ENCODE measurements around the gene F2RL2. TPM values are rescaled to one million over a fixed set of nuclear protein-coding genes. Genes with fewer than 3 reads are reported as not detected.

The F2RL2 gene
- total and polyA plus RNA-seq, 3 donors from 2014 or later, result 0.20 TPM; not detected in 2

DNA sequence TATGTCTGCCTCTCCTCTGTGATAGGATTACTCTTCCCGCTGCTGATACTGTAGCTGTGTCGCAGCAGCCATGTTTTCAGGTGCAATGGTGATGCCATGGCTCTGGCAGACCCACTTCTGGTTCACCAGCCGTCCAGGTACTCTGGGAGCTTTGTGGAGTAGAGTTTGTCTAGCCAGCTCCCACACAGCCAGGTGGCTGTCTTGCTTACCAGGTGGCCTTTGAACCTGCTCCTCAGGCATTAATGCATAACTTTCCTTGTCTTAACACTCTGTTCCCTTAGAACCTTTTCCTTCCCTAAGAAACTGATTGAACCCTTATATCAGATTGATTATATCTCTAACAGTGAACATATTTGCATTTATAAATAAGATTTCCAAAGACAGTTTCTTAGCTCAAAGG lies 42.2 kb downstream of the F2RL2 start:
- H3K4me3 ChIP-seq, result no peak overlapping the region
- no peak overlapping the region for H3K27ac ChIP-seq
- H3K4me1 ChIP-seq, result no peaks in the 10 kb centered on the region
- TF ChIP-seq, protein P1, sequence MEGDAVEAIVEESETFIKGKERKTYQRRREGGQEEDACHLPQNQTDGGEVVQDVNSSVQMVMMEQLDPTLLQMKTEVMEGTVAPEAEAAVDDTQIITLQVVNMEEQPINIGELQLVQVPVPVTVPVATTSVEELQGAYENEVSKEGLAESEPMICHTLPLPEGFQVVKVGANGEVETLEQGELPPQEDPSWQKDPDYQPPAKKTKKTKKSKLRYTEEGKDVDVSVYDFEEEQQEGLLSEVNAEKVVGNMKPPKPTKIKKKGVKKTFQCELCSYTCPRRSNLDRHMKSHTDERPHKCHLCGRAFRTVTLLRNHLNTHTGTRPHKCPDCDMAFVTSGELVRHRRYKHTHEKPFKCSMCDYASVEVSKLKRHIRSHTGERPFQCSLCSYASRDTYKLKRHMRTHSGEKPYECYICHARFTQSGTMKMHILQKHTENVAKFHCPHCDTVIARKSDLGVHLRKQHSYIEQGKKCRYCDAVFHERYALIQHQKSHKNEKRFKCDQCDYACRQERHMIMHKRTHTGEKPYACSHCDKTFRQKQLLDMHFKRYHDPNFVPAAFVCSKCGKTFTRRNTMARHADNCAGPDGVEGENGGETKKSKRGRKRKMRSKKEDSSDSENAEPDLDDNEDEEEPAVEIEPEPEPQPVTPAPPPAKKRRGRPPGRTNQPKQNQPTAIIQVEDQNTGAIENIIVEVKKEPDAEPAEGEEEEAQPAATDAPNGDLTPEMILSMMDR (IDR thresholded peaks at IDR 0.05), result no peak
- TF ChIP-seq POLR2A (IDR thresholded peaks at IDR 0.05), result no peak
- 86 to 92% methylated on average over 3 of the region's 3 CpGs for WGBS, 2 donors
- H3K27me3 ChIP-seq, result no peaks in the 10 kb centered on the region
- no peaks in the 10 kb centered on the region for H3K9me3 ChIP-seq
- intact Hi-C loops (cut with DNase I; ENCODE audit: low total_unique reads), result no loop called here
- no peaks in the 10 kb centered on the region for H3K36me3 ChIP-seq (ENCODE audit: low read depth, missing control alignments)
- DNase-seq, result no peak

DNA sequence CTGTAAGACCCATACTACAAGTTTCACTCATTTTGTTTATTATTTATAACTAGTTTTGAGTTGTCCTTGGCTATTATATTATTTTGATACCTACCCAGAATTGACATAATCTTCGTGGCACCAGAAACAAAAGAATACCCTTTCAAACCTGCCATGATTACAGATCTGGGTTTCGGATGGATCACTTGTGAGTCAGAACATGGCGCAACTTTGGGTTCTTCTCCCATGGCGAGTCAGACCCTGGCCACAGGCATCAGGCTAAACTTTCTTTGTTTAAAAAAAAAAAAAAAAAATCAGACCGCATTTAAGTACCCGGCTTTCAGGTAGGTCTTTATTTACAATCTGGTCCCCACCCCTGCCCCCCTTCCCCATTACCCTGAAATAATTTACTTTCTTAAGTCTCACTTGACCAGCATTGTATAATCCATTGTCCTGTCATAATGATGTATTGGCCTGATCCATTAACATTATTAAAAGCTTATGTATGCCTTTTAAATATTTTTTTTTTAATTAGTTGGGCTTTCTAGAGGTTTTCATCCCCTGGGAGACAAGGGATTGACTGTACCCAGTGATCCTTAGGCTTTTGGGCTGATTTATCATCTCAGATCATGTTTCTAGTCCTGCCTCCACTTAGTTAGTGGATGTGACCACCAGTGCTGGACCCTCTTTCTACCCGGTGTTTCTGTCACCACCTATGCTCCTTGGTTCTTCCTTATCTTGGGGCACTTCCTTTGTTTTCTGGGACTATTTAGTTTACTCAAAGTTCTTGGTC lies 43.9 kb downstream of the F2RL2 start:
- 75 to 87% methylated on average over 7 of the region's 7 CpGs for WGBS, 2 donors

DNA sequence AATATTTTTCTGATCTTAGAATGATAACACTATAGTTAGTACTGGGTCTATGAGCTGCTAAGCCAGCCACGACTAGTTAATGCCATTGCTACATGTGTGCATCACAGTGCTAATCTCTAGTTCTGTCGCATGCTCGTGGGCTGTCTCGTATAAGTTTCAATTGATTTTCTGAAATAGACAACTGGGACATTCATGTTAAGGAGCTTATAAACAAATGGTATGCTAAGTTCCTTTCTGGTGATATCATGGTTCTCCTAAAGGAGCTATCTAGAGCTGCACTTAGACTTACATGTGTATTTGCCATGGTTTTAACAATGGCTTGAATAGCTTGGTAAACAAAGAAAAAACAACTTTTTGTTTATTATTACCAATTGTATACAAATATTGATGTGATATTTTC lies 46.2 kb downstream of the F2RL2 start:
- Histone ChIP-seq H3K27me3 (no peaks in the 10 kb centered on the region), H3K9me3 (no peaks in the 10 kb centered on the region), H3K4me3 (no peak overlapping the region), H3K36me3 (ENCODE audit: low read depth, missing control alignments) (no peaks in the 10 kb centered on the region), H3K4me1 (no peaks in the 10 kb centered on the region), H3K27ac (no peak overlapping the region)
- TF ChIP-seq POLR2A (IDR thresholded peaks at IDR 0.05), result no peak
- TF ChIP-seq, protein P1 (IDR thresholded peaks at IDR 0.05), result no peak
- no peak for DNase-seq
- 89 to 91% methylated on average over 4 of the region's 4 CpGs for WGBS, 2 donors
- intact Hi-C loops (cut with DNase I; ENCODE audit: low total_unique reads), result no loop called here

More for the DNA sequence above, 43.9 kb downstream of the F2RL2 start:
- intact Hi-C loops (cut with DNase I; ENCODE audit: low total_unique reads), result no loop called here
- Histone ChIP-seq H3K9me3 (no peaks in the 10 kb centered on the region), H3K36me3 (ENCODE audit: low read depth, missing control alignments) (no peaks in the 10 kb centered on the region), H3K27ac (no peak overlapping the region), H3K4me1 (no peaks in the 10 kb centered on the region), H3K27me3 (no peaks in the 10 kb centered on the region), H3K4me3 (no peak overlapping the region)
- DNase-seq, result no peak
- TF ChIP-seq, protein P1 (IDR thresholded peaks at IDR 0.05), result no peak
- TF ChIP-seq POLR2A (IDR thresholded peaks at IDR 0.05), result no peak

DNA sequence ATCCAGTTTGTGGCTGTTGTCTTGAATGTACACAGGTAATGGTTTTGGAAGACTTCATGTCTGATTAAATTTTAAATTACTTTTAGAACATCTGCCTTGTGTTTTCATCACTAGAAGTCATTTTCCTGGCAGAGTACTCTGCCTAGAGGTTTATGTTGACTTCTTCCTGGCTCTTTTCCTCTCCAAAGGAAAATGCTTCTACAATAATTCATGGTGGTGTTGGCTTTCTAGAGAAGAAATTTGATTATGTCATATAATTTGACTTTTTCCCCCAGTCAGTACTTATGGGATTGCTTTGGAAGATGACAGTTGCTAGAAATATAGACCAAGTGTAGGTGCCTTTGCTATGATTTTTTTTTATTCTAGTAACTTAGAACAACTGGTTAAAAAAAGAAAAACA lies 46.8 kb downstream of the F2RL2 start:
- Histone ChIP-seq H3K4me3 (no peak overlapping the region), H3K27ac (no peak overlapping the region), H3K36me3 (ENCODE audit: low read depth, missing control alignments) (no peaks in the 10 kb centered on the region), H3K27me3 (no peaks in the 10 kb centered on the region), H3K9me3 (no peaks in the 10 kb centered on the region), H3K4me1 (no peaks in the 10 kb centered on the region)
- intact Hi-C loops (cut with DNase I; ENCODE audit: low total_unique reads), result no loop called here
- no peak for DNase-seq
- no peak for TF ChIP-seq POLR2A (IDR thresholded peaks at IDR 0.05)
- TF ChIP-seq, protein P1 (IDR thresholded peaks at IDR 0.05), result no peak

DNA sequence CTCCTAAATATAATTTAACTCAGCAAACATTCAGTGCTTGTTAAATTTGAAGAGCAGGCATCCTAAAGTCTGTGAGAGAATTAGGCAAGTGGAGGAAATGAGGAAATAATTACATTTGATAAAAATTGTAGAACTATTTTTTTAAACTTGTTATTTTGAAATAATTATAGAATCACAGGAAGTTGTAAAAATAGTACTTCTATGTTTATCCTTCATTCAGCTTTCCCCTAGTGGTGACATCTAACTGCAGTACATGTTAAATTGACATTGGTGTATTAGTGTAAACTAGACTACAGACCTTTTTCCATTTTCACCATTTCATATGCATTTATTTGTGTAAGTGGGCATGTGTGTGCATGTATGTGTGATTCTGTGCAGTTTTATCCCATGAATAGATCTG lies 51.6 kb downstream of the F2RL2 start:
- intact Hi-C loops (cut with DNase I; ENCODE audit: low total_unique reads), result no loop called here
- Histone ChIP-seq H3K4me1 (no peaks in the 10 kb centered on the region), H3K27ac (no peak overlapping the region), H3K27me3 (no peaks in the 10 kb centered on the region), H3K36me3 (ENCODE audit: low read depth, missing control alignments) (no peaks in the 10 kb centered on the region), H3K4me3 (no peak overlapping the region), H3K9me3 (no peaks in the 10 kb centered on the region)
- DNase-seq, result no peak
- no peak for TF ChIP-seq POLR2A (IDR thresholded peaks at IDR 0.05)
- TF ChIP-seq, protein P1 (IDR thresholded peaks at IDR 0.05), result peak in 1 of 3 experiments; percentile 22

All from testis (tissue), 3 donors.